Osteoblast (primary cell): ENCODE data around the gene DGCR6L. TPM values are rescaled to one million over a fixed set of nuclear protein-coding genes. Genes with fewer than 3 reads are reported as not detected.
"Not testable (repeated sequence)": the region's sequence is repeated elsewhere in the genome, so short reads cannot be mapped to it uniquely, and the experiment has no call there.

Source experiments
- DNase-seq: peaks from one replicate; pipeline ENCODE4 v3.0.0; 2011; ENCODE audit warnings: low spot score, mixed read lengths; ENCODE audit not compliant: insufficient read length; ENCODE audit errors: missing footprints
- H2AFZ ChIP-seq: 2 replicates; pipeline ENCODE4 v1.6.0; 2011; ENCODE audit warnings: mild to moderate bottlenecking, low read length
- H3K27ac ChIP-seq: 2 replicates; pipeline ENCODE4 v1.5.1; 2011; ENCODE audit warnings: mild to moderate bottlenecking, low read depth, low read length, moderate library complexity
- H3K27me3 ChIP-seq: 2 replicates; pipeline ENCODE4 v1.6.0; 2012; ENCODE audit warnings: mild to moderate bottlenecking, control low read depth, inconsistent platforms, low read length, moderate library complexity; ENCODE audit not compliant: insufficient read depth
- H3K36me3 ChIP-seq: 2 replicates; pipeline ENCODE4 v1.5.1; 2011; ENCODE audit warnings: mild to moderate bottlenecking, low read length, control low read depth, moderate library complexity; ENCODE audit not compliant: insufficient read depth
- H3K4me1 ChIP-seq: 2 replicates; pipeline ENCODE4 v1.5.1; 2011; ENCODE audit warnings: mild to moderate bottlenecking, low read length, control low read depth, moderate library complexity; ENCODE audit not compliant: insufficient read depth
- H3K4me2 ChIP-seq: 2 replicates; pipeline ENCODE4 v1.6.0; 2011; ENCODE audit warnings: mild to moderate bottlenecking, low read length; ENCODE audit not compliant: insufficient read depth
- H3K4me3 ChIP-seq: fragments of 200-600 bp; sonication (generic); 3 replicates; pipeline ENCODE4 v1.5.1; 2012; ENCODE audit warnings: mild to moderate bottlenecking, low read length, inconsistent platforms; ENCODE audit not compliant: insufficient read depth
- H3K79me2 ChIP-seq: 2 replicates; pipeline ENCODE4 v1.6.0; 2012; ENCODE audit warnings: mild to moderate bottlenecking, low read length, control low read depth, inconsistent platforms; ENCODE audit not compliant: insufficient read depth
- H3K9me3 ChIP-seq: 2 replicates; pipeline ENCODE4 v1.5.1; 2011; ENCODE audit warnings: low read depth, low read length, control low read depth
- H4K20me1 ChIP-seq: 2 replicates; pipeline ENCODE4 v1.6.0; 2012; ENCODE audit warnings: mild to moderate bottlenecking, low read length, control low read depth; ENCODE audit not compliant: insufficient read depth
- CTCF ChIP-seq: IDR thresholded peaks from 2 replicates; pipeline ENCODE4 v1.5.1; 2011; ENCODE audit warnings: mild to moderate bottlenecking, low read depth, low read length, moderate library complexity; ENCODE audit errors: extremely low read depth
- total RNA-seq: library from RNA; depleted of rRNA; stranded (reverse); fragments of >200 nt; gene quantifications from 2 replicates; pipeline ENCODE4 v1.2.3, GENCODE V29; 2012

Gene DGCR6L
- total RNA-seq, 1 donor: 60.8 TPM

GRCh38 chr22:20338291-20338690 lies 18.4 kb upstream of the DGCR6L start:
- not testable (repeated sequence) for H3K79me2 ChIP-seq, H3K4me3 ChIP-seq, H3K4me1 ChIP-seq, H3K9me3 ChIP-seq, H3K27me3 ChIP-seq, H4K20me1 ChIP-seq, H3K36me3 ChIP-seq, H2AFZ ChIP-seq, H3K27ac ChIP-seq, DNase-seq, H3K4me2 ChIP-seq

- not testable (repeated sequence) for DNase-seq, H3K4me1 ChIP-seq, H3K4me3 ChIP-seq, H2AFZ ChIP-seq, H3K9me3 ChIP-seq, H4K20me1 ChIP-seq, H3K4me2 ChIP-seq, H3K27ac ChIP-seq, H3K27me3 ChIP-seq, H3K79me2 ChIP-seq, H3K36me3 ChIP-seq
Observed at GRCh38 chr22:20337807-20338206, 17.9 kb upstream of the DGCR6L start.

GRCh38 chr22:20336561-20336960 lies 16.7 kb upstream of the DGCR6L start:
- not testable (repeated sequence) for H3K79me2 ChIP-seq, H3K27ac ChIP-seq, H3K36me3 ChIP-seq, H3K27me3 ChIP-seq, H2AFZ ChIP-seq, DNase-seq, H3K4me3 ChIP-seq, H4K20me1 ChIP-seq, H3K4me2 ChIP-seq, H3K4me1 ChIP-seq, H3K9me3 ChIP-seq

GRCh38 chr22:20328569-20328930 lies 8.7 kb upstream of the DGCR6L start:
- H3K4me3 ChIP-seq, H3K27ac ChIP-seq: not testable (repeated sequence)

GRCh38 chr22:20325996-20326395 lies 6.1 kb upstream of the DGCR6L start:
- not testable (repeated sequence) for H3K36me3 ChIP-seq, H3K9me3 ChIP-seq, H3K79me2 ChIP-seq, H4K20me1 ChIP-seq, H3K4me3 ChIP-seq, H3K4me2 ChIP-seq, DNase-seq, H2AFZ ChIP-seq, H3K27me3 ChIP-seq, H3K27ac ChIP-seq
- peaks cover 19% of the 10 kb centered on the region for H3K4me1 ChIP-seq

More at GRCh38 chr22:20328569-20328930, 8.7 kb upstream of the DGCR6L start:
- not testable (repeated sequence) for H3K4me2 ChIP-seq, H3K9me3 ChIP-seq, H3K27me3 ChIP-seq, H3K79me2 ChIP-seq, DNase-seq, H4K20me1 ChIP-seq, H2AFZ ChIP-seq, H3K36me3 ChIP-seq, H3K4me1 ChIP-seq

- TF ChIP-seq CTCF: no peak
- no peaks in the 10 kb centered on the region for H3K9me3 ChIP-seq
- peak overlapping the region; percentile 56 for H2AFZ ChIP-seq
- H3K4me3 ChIP-seq: peak overlapping the region; percentile 24
- H3K4me1 ChIP-seq: peaks cover 25% of the 10 kb centered on the region
- H3K4me2 ChIP-seq: peak overlapping the region; percentile 58
- no peaks in the 10 kb centered on the region for H3K36me3 ChIP-seq
- no peaks in the 10 kb centered on the region for H3K27me3 ChIP-seq
- H3K79me2 ChIP-seq: peaks cover 17% of the 10 kb centered on the region
- peak overlapping the region; percentile 89 for H3K27ac ChIP-seq
- H4K20me1 ChIP-seq: peaks cover under 1% of the 10 kb centered on the region
- DNase-seq: no peak
Observed at GRCh38 chr22:20324139-20324516, 4.3 kb upstream of the DGCR6L start.

- Histone ChIP-seq H4K20me1 (peaks cover 11% of the 10 kb centered on the region), H3K79me2 (peaks cover 35% of the 10 kb centered on the region), H3K4me1 (peaks cover 35% of the 10 kb centered on the region), H3K4me2 (peak overlapping the region; percentile 91)
- H2AFZ ChIP-seq, H3K9me3 ChIP-seq, H3K36me3 ChIP-seq, H3K27me3 ChIP-seq, H3K27ac ChIP-seq, DNase-seq, H3K4me3 ChIP-seq: not testable (repeated sequence)
Observed at GRCh38 chr22:20321552-20322211, 1.8 kb upstream of the DGCR6L start.

- peak overlapping the region; percentile 9 for H2AFZ ChIP-seq
Observed at GRCh38 chr22:20320659-20321551, 1.0 kb upstream of the DGCR6L start.

More at GRCh38 chr22:20320659-20321551, 1.0 kb upstream of the DGCR6L start:
- H3K27ac ChIP-seq: peak overlapping the region; percentile 66
- DNase-seq, H3K9me3 ChIP-seq, H3K36me3 ChIP-seq, H3K27me3 ChIP-seq: not testable (repeated sequence)
- peaks cover 11% of the 10 kb centered on the region for H4K20me1 ChIP-seq
- peak overlapping the region; percentile 91 for H3K4me2 ChIP-seq
- H3K79me2 ChIP-seq: peaks cover 39% of the 10 kb centered on the region
- peak overlapping the region; percentile 93 for H3K4me3 ChIP-seq
- H3K4me1 ChIP-seq: peaks cover 35% of the 10 kb centered on the region
